SK-MEL-5 (cell line): ENCODE measurements around the gene FSCN2. TPM values are rescaled to one million over a fixed set of nuclear protein-coding genes. Genes with fewer than 3 reads are reported as not detected.

Experiments used
- DNase-seq: peaks from one replicate; pipeline ENCODE4 v3.0.0-alpha.2; 2016; ENCODE audit warnings: low read depth, low spot score
- in situ Hi-C: cut with HindIII; loops from 2 replicates; pipeline ENCODE4 v1.10.0; 2016; ENCODE audit warnings: low sequenced_read_pairs, high pct_unique_total_duplicates, low pct_unique_long_range_greater_than_20kb
- polyA plus RNA-seq, 2 experiments: library from polyadenylated mRNA; depleted of rRNA; stranded (reverse); fragments of >200 nt; gene quantifications; 2 replicates each; pipeline ENCODE4 v1.2.3, GENCODE V29; 2015
- total RNA-seq: library from RNA; depleted of rRNA; stranded (reverse); fragments of >200 nt; shearing (Covaris generic); gene quantifications from 2 replicates; pipeline ENCODE4 v1.2.3, GENCODE V29; 2014; rRNA removed

Gene FSCN2
- total RNA-seq, result 0.34 TPM in 1 of 2 replicates, not detected in the other
- polyA plus RNA-seq (2015; cell fraction: cytosol; rRNA removed), result 0.08 and 0.64 TPM in 2 replicates
- polyA plus RNA-seq (2015; cell fraction: nucleus; rRNA removed), result 1.1 TPM in 1 of 2 replicates, not detected in the other

GRCh38 chr17:81527591-81528383 is at the start of gene FSCN2:
Gene FSCN2, plus strand, starts transcription at chr17:81528377. Its CDS starts 155 bp downstream, at chr17:81528532.
- in situ Hi-C loops, result no loop called here
- DNase-seq, result no peak

GRCh38 chr17:81479175-81480071 is 48.8 kb upstream of the FSCN2 start:
- DNase-seq, result no peak
- in situ Hi-C loops, result no loop called here

- in situ Hi-C loops, result no loop called here
- DNase-seq, result no peak
Measured at GRCh38 chr17:81480140-81481072, 47.8 kb upstream of the FSCN2 start.

GRCh38 chr17:81481073-81481799 is 46.9 kb upstream of the FSCN2 start:
- DNase-seq, result no peak
- in situ Hi-C loops, result no loop called here

GRCh38 chr17:81481815-81482505 is 46.2 kb upstream of the FSCN2 start:
- in situ Hi-C loops, result no loop called here
- DNase-seq, result no peak

- no peak for DNase-seq
- in situ Hi-C loops, result no loop called here
Measured at GRCh38 chr17:81482673-81483072, 45.5 kb upstream of the FSCN2 start.

- in situ Hi-C loops, result no loop called here
- DNase-seq, result no peak
Measured at GRCh38 chr17:81483085-81483861, 44.9 kb upstream of the FSCN2 start.

- DNase-seq, result no peak
- in situ Hi-C loops, result no loop called here
Measured at GRCh38 chr17:81483862-81484194, 44.3 kb upstream of the FSCN2 start.

GRCh38 chr17:81484195-81484979 is 43.8 kb upstream of the FSCN2 start:
- in situ Hi-C loops, result no loop called here
- peak; percentile 90 for DNase-seq

- DNase-seq, result no peak
- in situ Hi-C loops, result no loop called here
Measured at GRCh38 chr17:81486199-81486810, 41.9 kb upstream of the FSCN2 start.

GRCh38 chr17:81487089-81487486 is 41.1 kb upstream of the FSCN2 start:
- no peak for DNase-seq
- in situ Hi-C loops, result no loop called here

GRCh38 chr17:81487487-81488275 is 40.5 kb upstream of the FSCN2 start:
- in situ Hi-C loops, result no loop called here
- no peak for DNase-seq

- DNase-seq, result no peak
- in situ Hi-C loops, result no loop called here
Measured at GRCh38 chr17:81488276-81488860, 39.8 kb upstream of the FSCN2 start.
